Activated CD8-positive, alpha-beta T cell treated with anti-CD3 and anti-CD28 coated beads for 36 hours (primary cell): Measurements from ENCODE around the gene EFCAB11. TPM values are rescaled to one million over a fixed set of nuclear protein-coding genes. Genes with fewer than 3 reads are reported as not detected.

Experiments
- ATAC-seq: fragments of 200-7000 bp; cut with Tn5 transposase; one replicate; pipeline ENCODE4 v1.10.0; 2021; ENCODE audit warnings: mild to moderate bottlenecking, moderate library complexity
- CTCF ChIA-PET: fragments of 350-600 bp; sonication (Branson Sonifier 250); formaldehyde crosslinking; loops from one replicate; lab custom pipeline; 2021; ENCODE audit warnings: antibody characterized with exemption; lab: Charles Lee
- POLR2A ChIA-PET: fragments of 350-600 bp; sonication (Branson Sonifier 250); formaldehyde crosslinking; loops from one replicate; lab custom pipeline; 2021; ENCODE audit warnings: antibody characterized with exemption; lab: Charles Lee
- DNase-seq: peaks from one replicate; pipeline ENCODE4 v3.0.0-alpha.2; 2020
- H3K27ac Mint-ChIP-seq: one replicate; pipeline ENCODE4 v1.8.0; 2021; ENCODE audit warnings: mild to moderate bottlenecking, mixed read lengths
- H3K27me3 Mint-ChIP-seq: one replicate; pipeline ENCODE4 v1.8.0; 2021; ENCODE audit warnings: mixed read lengths
- H3K36me3 Mint-ChIP-seq: one replicate; pipeline ENCODE4 v1.8.0; 2021; ENCODE audit warnings: low read depth, mixed read lengths
- H3K4me1 Mint-ChIP-seq: one replicate; pipeline ENCODE4 v1.8.0; 2021; ENCODE audit warnings: low read depth, mixed read lengths
- H3K4me3 Mint-ChIP-seq: one replicate; pipeline ENCODE4 v1.8.0; 2021; ENCODE audit warnings: mild to moderate bottlenecking, moderate library complexity, mixed read lengths
- H3K9me3 Mint-ChIP-seq: one replicate; pipeline ENCODE4 v1.8.0; 2021; ENCODE audit warnings: mixed read lengths
- intact Hi-C: fragments of 100-400 bp; cut with micrococcal nuclease; formaldehyde crosslinking; loops from one replicate; pipeline ENCODE4 v1.10.0; 2022
- total RNA-seq, 2 experiments: library from RNA; stranded (reverse); gene quantifications; one replicate each; pipeline ENCODE4 v1.2.3, GENCODE V29; 2021
- TF ChIP-seq, protein P1 (sequence below): fragments of 200-600 bp; IDR thresholded peaks from one replicate; pipeline ENCODE4 v1.8.0; 2022; ENCODE audit warnings: antibody characterized with exemption, mild to moderate bottlenecking

Gene EFCAB11
- total RNA-seq, 2 experiments from 2014 or later = 6.6 to 8.4 TPM

DNA sequence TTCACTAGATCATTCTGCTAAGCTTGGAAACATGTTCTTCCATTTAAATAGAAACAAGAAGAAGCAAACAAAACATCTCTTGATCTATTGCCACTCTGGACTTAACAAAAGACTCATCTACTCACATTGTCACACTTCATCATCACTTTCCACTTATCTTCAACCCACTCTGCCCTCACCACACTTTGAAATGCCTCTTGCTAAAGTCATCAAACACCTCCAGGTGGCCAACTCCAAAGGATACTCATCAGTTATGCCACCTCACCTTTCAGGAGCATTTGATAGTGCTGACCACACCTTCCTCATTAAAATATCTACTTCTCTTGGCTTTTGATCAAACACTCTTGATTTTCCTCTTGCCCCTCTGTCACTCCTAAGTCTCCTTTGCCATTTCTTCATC, 7.2 kb downstream of the EFCAB11 start:
- TF ChIP-seq, protein P1, sequence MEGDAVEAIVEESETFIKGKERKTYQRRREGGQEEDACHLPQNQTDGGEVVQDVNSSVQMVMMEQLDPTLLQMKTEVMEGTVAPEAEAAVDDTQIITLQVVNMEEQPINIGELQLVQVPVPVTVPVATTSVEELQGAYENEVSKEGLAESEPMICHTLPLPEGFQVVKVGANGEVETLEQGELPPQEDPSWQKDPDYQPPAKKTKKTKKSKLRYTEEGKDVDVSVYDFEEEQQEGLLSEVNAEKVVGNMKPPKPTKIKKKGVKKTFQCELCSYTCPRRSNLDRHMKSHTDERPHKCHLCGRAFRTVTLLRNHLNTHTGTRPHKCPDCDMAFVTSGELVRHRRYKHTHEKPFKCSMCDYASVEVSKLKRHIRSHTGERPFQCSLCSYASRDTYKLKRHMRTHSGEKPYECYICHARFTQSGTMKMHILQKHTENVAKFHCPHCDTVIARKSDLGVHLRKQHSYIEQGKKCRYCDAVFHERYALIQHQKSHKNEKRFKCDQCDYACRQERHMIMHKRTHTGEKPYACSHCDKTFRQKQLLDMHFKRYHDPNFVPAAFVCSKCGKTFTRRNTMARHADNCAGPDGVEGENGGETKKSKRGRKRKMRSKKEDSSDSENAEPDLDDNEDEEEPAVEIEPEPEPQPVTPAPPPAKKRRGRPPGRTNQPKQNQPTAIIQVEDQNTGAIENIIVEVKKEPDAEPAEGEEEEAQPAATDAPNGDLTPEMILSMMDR = no peak
- intact Hi-C loops = no loop called here
- peak; percentile 39 for ATAC-seq
- no peak overlapping the region for H3K27ac Mint-ChIP-seq
- POLR2A ChIA-PET = no interaction called here
- no peak overlapping the region for H3K4me3 Mint-ChIP-seq
- H3K27me3 Mint-ChIP-seq = no peaks in the 10 kb centered on the region
- H3K36me3 Mint-ChIP-seq = peaks cover 7% of the 10 kb centered on the region
- H3K9me3 Mint-ChIP-seq = no peaks in the 10 kb centered on the region
- H3K4me1 Mint-ChIP-seq = peaks cover 8% of the 10 kb centered on the region
- no peak for DNase-seq
- CTCF ChIA-PET = interaction anchor here (0.8 to 1.8 kb wide), 5 partner anchors 8 to 288 kb away, joined by 3 to 8 read pairs (median 4); partner anchors contain the start of gene TDP1

DNA sequence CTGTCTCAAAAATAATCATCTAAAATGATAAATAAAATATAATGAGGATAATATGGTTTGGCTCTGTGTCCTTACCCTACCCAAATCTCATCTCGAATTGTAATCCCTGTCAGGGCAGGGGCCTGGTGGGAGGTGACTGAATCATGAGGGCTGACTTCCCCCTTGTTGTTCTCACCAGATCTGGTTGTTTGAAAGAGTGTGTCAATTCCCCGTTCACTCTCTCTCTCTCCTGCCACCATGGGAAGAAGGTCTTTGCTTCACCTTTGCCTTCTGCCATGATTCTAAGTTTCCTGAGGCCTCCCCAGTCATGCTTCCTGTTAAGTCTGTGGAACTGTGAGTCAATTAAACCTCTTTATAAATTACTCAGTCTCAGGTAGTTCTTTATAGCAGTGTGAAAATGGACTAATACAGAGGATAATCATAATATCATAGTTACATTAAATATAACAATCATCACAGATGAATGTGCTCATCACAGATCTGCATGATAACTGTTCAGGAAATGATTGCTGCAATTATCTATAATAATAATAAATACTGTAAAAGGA, 12.6 kb downstream of the EFCAB11 start:
- TF ChIP-seq, protein P1 = no peak
- Mint-ChIP-seq H3K4me3 (no peak overlapping the region), H3K36me3 (no peaks in the 10 kb centered on the region), H3K4me1 (peaks cover 5% of the 10 kb centered on the region), H3K9me3 (no peaks in the 10 kb centered on the region), H3K27ac (no peak overlapping the region), H3K27me3 (no peaks in the 10 kb centered on the region)
- peak; percentile 6 for DNase-seq
- ATAC-seq = peak; percentile 26
- intact Hi-C loops = no loop called here
- POLR2A ChIA-PET = no interaction called here
- CTCF ChIA-PET = interaction anchor here (1.3 to 4.8 kb wide), 3 partner anchors 32 to 294 kb away, joined by 5 to 76 read pairs (median 30); no protein-coding TSS in a partner anchor

DNA sequence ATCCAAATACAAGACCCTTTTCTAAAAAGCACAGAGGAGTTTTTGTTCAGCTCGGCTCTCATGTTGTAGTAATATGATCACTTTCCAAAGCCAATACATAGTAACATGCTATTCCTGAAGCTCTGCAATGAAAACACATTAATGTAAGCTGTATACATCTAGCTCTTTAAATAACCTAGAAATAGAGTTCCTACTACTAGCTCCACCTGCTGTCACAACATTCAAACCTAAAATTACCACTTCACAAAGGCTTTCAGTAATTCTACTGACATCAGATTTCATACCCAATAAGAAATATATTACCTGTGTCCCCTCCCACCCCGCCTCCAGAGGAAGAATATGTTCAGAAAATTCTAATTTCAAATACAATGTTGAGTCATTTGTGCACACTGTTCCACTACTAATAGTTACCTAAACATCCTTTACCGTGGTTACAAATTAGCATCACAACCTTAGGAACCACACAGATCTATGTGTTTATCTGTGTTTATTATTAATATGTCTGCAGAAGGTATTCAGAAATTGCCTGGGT, 17.8 kb downstream of the EFCAB11 start:
- no peak overlapping the region for H3K27ac Mint-ChIP-seq
- no peaks in the 10 kb centered on the region for H3K27me3 Mint-ChIP-seq
- DNase-seq (no peak), ATAC-seq (no peak)
- H3K9me3 Mint-ChIP-seq = no peaks in the 10 kb centered on the region
- ChIA-PET POLR2A (no interaction called here), CTCF (interaction anchor here (0.7 to 0.9 kb wide), 2 partner anchors 299 to 910 kb away, joined by 4 to 5 read pairs; no protein-coding TSS in a partner anchor)
- intact Hi-C loops = loop anchor here (10.0 kb wide), 1 partner anchor 298 kb away; no protein-coding TSS in a partner anchor
- TF ChIP-seq, protein P1 = no peak
- no peak overlapping the region for H3K4me3 Mint-ChIP-seq
- peaks cover under 1% of the 10 kb centered on the region for H3K4me1 Mint-ChIP-seq
- H3K36me3 Mint-ChIP-seq = no peaks in the 10 kb centered on the region

DNA sequence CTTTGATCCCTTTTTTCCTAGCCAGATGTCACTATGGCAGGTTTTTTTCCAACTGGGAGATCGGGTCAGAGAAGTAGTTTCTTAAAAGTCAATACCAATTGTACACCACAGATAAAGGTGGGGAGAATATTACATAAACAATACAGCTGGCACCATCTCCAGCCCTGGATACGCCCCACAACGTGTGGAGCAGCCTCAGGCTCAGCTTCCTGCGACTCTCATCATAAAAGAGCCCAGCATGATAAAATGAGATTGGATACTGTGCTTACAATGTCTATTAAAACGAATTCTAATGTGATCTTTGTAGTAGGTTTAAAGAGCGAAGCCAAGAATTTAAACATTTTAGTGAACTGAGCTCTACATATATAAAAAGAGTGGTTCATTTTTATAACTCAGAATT, 21.5 kb downstream of the EFCAB11 start:
- no peak for ATAC-seq
- H3K4me3 Mint-ChIP-seq = no peak overlapping the region
- TF ChIP-seq, protein P1 = no peak
- ChIA-PET POLR2A (no interaction called here), CTCF (interaction anchor here (1.4 to 1.7 kb wide), 3 partner anchors 18 to 906 kb away, joined by 3 to 7 read pairs (median 5); partner anchors contain the start of gene TDP1)
- no peaks in the 10 kb centered on the region for H3K4me1 Mint-ChIP-seq
- H3K36me3 Mint-ChIP-seq = no peaks in the 10 kb centered on the region
- no peaks in the 10 kb centered on the region for H3K27me3 Mint-ChIP-seq
- intact Hi-C loops = loop anchor here (10.0 kb wide), 1 partner anchor 302 kb away; no protein-coding TSS in a partner anchor
- no peaks in the 10 kb centered on the region for H3K9me3 Mint-ChIP-seq
- DNase-seq = no peak
- no peak overlapping the region for H3K27ac Mint-ChIP-seq

DNA sequence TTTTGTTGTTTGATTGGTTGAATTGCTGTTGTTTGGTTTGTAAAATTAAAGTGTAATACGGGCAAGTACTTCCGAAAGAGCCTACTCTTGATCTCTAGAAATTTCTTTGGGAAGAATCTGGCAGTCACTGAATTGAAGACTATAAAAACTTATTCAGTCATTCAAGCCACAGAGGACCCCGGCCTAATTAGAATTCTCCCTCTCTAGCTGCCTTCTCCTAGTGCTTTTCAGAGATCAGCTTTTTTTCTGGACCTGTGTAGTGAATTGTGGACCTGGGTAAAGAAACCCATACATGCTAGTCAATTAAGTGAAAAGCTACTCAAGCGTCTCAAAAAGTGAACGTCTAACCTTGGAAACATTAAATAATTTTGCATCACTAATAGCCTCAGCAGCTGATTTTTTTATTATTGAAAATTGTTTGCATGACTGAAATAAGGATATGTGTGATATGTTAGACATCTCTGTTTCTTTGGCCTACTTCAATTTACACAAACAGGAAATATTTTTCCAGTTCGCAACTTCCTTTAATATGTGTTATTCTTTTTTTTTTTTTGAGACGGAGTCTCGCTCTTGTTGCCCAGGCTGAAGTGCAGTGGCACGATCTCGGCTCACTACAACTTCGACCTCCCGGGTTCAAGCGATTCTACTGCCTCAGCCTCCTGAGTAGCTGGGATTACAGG, 27.2 kb downstream of the EFCAB11 start:
- CTCF ChIA-PET = interaction anchor here (0.6 to 2.1 kb wide), 4 partner anchors 12 to 900 kb away, joined by 3 to 8 read pairs (median 5); no protein-coding TSS in a partner anchor

More for the DNA sequence above, 27.2 kb downstream of the EFCAB11 start:
- Mint-ChIP-seq H3K27ac (no peak overlapping the region), H3K4me1 (peaks cover 2% of the 10 kb centered on the region), H3K36me3 (no peaks in the 10 kb centered on the region), H3K27me3 (no peaks in the 10 kb centered on the region), H3K9me3 (no peaks in the 10 kb centered on the region), H3K4me3 (no peak overlapping the region)
- ATAC-seq (no peak), DNase-seq (no peak)
- TF ChIP-seq, protein P1 = no peak
- intact Hi-C loops = no loop called here
- POLR2A ChIA-PET = no interaction called here
